Psoas muscle (tissue), 8 donors: Measurements from ENCODE around the gene GRM1. TPM values are rescaled to one million over a fixed set of nuclear protein-coding genes. Genes with fewer than 3 reads are reported as not detected.

Experiments
- ATAC-seq, 4 donors: fragments of 200-7000 bp; cut with Tn5 transposase; one replicate each; pipeline ENCODE4 v1.9.1; 2020; ENCODE audit warnings: moderate library complexity in 3 of 4, mild to moderate bottlenecking in 2 of 4
- DNase-seq, 2 donors: peaks; one replicate each; pipeline ENCODE4 v3.0.0-alpha.2; 2020
- H3K27ac ChIP-seq: fragments of 200-600 bp; one replicate; pipeline ENCODE4 v1.8.0; 2022
- H3K27me3 ChIP-seq, 3 donors: fragments of 200-600 bp in 1 of 3; one replicate each; pipeline versions ENCODE4 v1.6.1 to v1.8.0; 2013 to 2022; ENCODE audit warnings: low read length in 2 of 3, mild to moderate bottlenecking in 2 of 3, moderate library complexity in 1 of 3; ENCODE audit not compliant: insufficient read depth in 3 of 3
- H3K36me3 ChIP-seq, 2 donors: fragments of 200-600 bp in 1 of 2; one replicate each; pipeline versions ENCODE4 v1.6.1 to v1.8.0; 2013 to 2022; ENCODE audit warnings: low read depth in 1 of 2, mild to moderate bottlenecking in 1 of 2, moderate library complexity in 1 of 2; ENCODE audit not compliant: insufficient read depth in 1 of 2
- H3K4me1 ChIP-seq: fragments of 200-600 bp; one replicate; pipeline ENCODE4 v1.8.0; 2022
- H3K4me3 ChIP-seq: fragments of 200-600 bp; one replicate; pipeline ENCODE4 v1.8.0; 2022; ENCODE audit warnings: mild to moderate bottlenecking
- H3K9me3 ChIP-seq: fragments of 200-600 bp; one replicate; pipeline ENCODE4 v1.8.0; 2022
- WGBS, 3 donors: extraction: QIAGEN DNeasy Blood & Tissue Kit; methylation state at CpG; one replicate each; pipeline versions ENCODE4 v1.1.6 to v1.1.7; 2013; 5-methylcytosine and 5-hydroxymethylcytosine counted together
- intact Hi-C, 2 donors: fragments of 100-400 bp; cut with DNase I; formaldehyde crosslinking; loops; one replicate each; pipeline versions ENCODE4 v1.11.0 to v1.14.2; 2022
- polyA plus RNA-seq, 3 donors: library from polyadenylated mRNA; stranded (reverse); fragments of 200-250 nt; gene quantifications; one replicate each; pipeline ENCODE4 v1.2.3, GENCODE V29; 2013
- total RNA-seq, 4 donors: library from RNA; stranded (reverse); fragmentation: NEBNext Ultra II Directional in 2 of 4; extraction: Animal tissue kit (Norgen Biotek cat#: 25700) in 2 of 4; gene quantifications; one replicate each; pipeline versions ENCODE4 v1.2.1 to v1.2.4, GENCODE V29; 2021 to 2023
- TF ChIP-seq, protein P1 (sequence below): fragments of 200-600 bp; IDR thresholded peaks from one replicate; pipeline ENCODE4 v1.8.0; 2022; ENCODE audit warnings: antibody characterized with exemption
- donor health status: healthy with polysubstance abuse.
- donor health status: DM: no; HTN: no; CAD: no; lungs with moderate emphysema.
- donor health status: Bipolar disorder and iron deficiency.
- donor health status: healthy.
- donor health status: DM: yes; HTN: yes; CAD: no.
- donor health status: DM: no; HTN: no; CAD: no.
- donor health status: DM: no; HTN: no; CAD: no.
- donor health status: DM: yes; HTN: yes; CAD: no.

The GRM1 gene
- total and polyA plus RNA-seq, 7 donors = 0.03 to 2.6 (median 0.07) TPM; not detected in 4

- no peaks in the 10 kb centered on the region for H3K27me3 ChIP-seq
- no peak overlapping the region for H3K4me3 ChIP-seq
- no peaks in the 10 kb centered on the region for H3K9me3 ChIP-seq
- no peak overlapping the region for H3K27ac ChIP-seq
- no peaks in the 10 kb centered on the region for H3K36me3 ChIP-seq
- TF ChIP-seq, protein P1, sequence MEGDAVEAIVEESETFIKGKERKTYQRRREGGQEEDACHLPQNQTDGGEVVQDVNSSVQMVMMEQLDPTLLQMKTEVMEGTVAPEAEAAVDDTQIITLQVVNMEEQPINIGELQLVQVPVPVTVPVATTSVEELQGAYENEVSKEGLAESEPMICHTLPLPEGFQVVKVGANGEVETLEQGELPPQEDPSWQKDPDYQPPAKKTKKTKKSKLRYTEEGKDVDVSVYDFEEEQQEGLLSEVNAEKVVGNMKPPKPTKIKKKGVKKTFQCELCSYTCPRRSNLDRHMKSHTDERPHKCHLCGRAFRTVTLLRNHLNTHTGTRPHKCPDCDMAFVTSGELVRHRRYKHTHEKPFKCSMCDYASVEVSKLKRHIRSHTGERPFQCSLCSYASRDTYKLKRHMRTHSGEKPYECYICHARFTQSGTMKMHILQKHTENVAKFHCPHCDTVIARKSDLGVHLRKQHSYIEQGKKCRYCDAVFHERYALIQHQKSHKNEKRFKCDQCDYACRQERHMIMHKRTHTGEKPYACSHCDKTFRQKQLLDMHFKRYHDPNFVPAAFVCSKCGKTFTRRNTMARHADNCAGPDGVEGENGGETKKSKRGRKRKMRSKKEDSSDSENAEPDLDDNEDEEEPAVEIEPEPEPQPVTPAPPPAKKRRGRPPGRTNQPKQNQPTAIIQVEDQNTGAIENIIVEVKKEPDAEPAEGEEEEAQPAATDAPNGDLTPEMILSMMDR = no peak
- no peaks in the 10 kb centered on the region for H3K4me1 ChIP-seq
- DNase-seq (no peak), ATAC-seq (no peak)
- 78 to 83% (median 81%) methylated on average over 3 of the region's 3 CpGs for WGBS, 3 donors
- intact Hi-C loops = no loop called here
Observed at GRCh38 chr6:146189131-146189530, 160.3 kb downstream of the GRM1 start.

GRCh38 chr6:146190581-146190980, 161.7 kb downstream of the GRM1 start:
- Histone ChIP-seq H3K27me3 (no peaks in the 10 kb centered on the region), H3K36me3 (no peaks in the 10 kb centered on the region), H3K9me3 (no peaks in the 10 kb centered on the region), H3K4me1 (no peaks in the 10 kb centered on the region), H3K27ac (no peak overlapping the region), H3K4me3 (no peak overlapping the region)
- 81 to 84% (median 82%) methylated on average over 2 of the region's 2 CpGs for WGBS, 3 donors
- ATAC-seq (no peak), DNase-seq (no peak)
- TF ChIP-seq, protein P1 = no peak
- intact Hi-C loops = no loop called here

GRCh38 chr6:146191166-146191565, 162.3 kb downstream of the GRM1 start:
- DNase-seq (no peak), ATAC-seq (no peak)
- Histone ChIP-seq H3K27ac (no peak overlapping the region), H3K36me3 (no peaks in the 10 kb centered on the region), H3K27me3 (no peaks in the 10 kb centered on the region), H3K9me3 (no peaks in the 10 kb centered on the region), H3K4me3 (no peak overlapping the region), H3K4me1 (no peaks in the 10 kb centered on the region)
- TF ChIP-seq, protein P1 = no peak
- intact Hi-C loops = no loop called here
- 83 to 86% (median 85%) methylated on average over 3 of the region's 3 CpGs for WGBS, 3 donors

DNA sequence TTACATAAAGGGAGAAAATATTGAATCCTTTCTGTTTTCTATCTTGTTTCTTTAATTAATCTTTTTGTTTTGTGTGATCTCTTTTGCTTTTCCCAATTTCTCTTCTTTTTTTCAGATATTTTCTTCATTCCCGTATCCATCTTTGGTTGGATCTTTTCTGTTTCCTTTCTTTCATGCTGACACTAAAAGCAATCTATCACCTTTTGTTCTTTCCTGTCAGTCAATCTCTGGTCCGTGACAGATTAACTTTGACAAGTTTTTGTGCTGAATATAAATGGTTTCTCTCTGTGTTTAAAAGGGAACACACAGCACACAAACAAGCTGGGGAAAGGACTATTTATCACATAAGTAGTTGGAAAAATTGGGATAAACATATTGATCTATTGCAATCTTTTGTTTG, 162.8 kb downstream of the GRM1 start:
- intact Hi-C loops = no loop called here
- TF ChIP-seq, protein P1 = no peak
- WGBS, 3 donors = 77 to 91% (median 85%) methylated on average over 2 of the region's 2 CpGs

DNA sequence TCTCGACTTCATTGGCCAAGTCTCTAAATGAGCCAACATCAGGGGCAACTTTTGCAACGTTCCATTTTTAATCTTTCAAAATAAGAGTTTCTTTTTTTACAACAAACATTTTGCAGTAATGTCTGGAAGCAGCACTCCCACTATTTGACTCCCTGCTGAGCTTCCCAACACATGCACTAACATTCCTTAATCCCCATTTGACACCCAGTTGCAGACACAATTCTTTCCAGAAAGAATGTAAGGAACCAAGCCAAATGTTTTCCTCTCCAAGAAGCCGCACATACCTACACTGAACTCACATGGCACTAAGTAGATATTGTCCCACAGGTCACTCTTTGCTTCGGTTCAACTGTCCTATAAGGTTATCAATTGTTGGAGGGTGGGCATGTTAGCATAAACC, 165.6 kb downstream of the GRM1 start:
- ATAC-seq (no peak), DNase-seq (no peak)
- no peaks in the 10 kb centered on the region for H3K36me3 ChIP-seq
- intact Hi-C loops = no loop called here
- no peaks in the 10 kb centered on the region for H3K4me1 ChIP-seq
- 17 to 25% (median 18%) methylated on average over 4 of the region's 4 CpGs for WGBS, 3 donors
- no peaks in the 10 kb centered on the region for H3K27me3 ChIP-seq
- no peak overlapping the region for H3K27ac ChIP-seq
- H3K4me3 ChIP-seq = no peak overlapping the region
- H3K9me3 ChIP-seq = no peaks in the 10 kb centered on the region
- TF ChIP-seq, protein P1 = no peak

More for the DNA sequence above, 162.8 kb downstream of the GRM1 start:
- no peak overlapping the region for H3K27ac ChIP-seq
- H3K27me3 ChIP-seq = no peaks in the 10 kb centered on the region
- ATAC-seq (no peak), DNase-seq (no peak)
- no peaks in the 10 kb centered on the region for H3K36me3 ChIP-seq
- no peaks in the 10 kb centered on the region for H3K4me1 ChIP-seq
- no peak overlapping the region for H3K4me3 ChIP-seq
- H3K9me3 ChIP-seq = no peaks in the 10 kb centered on the region
